ENCODE results near the gene DLEC1.
"Not testable (repeated sequence)": the region's sequence is repeated elsewhere in the genome, so short reads cannot be mapped to it uniquely, and the experiment has no call there.

DLEC1 gene

GRCh38 chr3:38085311-38085942 lies 46.4 kb downstream of the DLEC1 start:
- no peak for DNase-seq

- no peak for DNase-seq
Observed at GRCh38 chr3:38085943-38086324, 46.9 kb downstream of the DLEC1 start.

DNA sequence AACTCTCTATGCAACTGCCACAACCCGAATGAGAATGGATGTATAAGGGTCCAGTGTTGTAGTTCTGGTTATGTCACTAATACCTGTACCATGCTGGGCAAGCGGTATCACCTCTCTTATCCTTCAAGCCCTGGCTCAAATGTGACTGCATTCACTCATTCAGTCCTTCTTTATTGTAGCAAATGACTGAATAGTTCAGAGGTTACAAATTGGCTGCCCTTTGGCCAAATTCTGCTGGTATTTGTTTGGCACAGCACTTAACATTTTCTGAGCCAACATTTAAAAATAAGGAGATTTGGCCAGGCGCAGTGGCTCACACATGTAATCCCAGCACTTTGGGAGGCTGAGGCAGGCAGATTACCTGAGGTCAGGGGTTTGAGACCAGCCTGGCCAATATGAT lies 47.5 kb downstream of the DLEC1 start:
- no peak for DNase-seq

DNA sequence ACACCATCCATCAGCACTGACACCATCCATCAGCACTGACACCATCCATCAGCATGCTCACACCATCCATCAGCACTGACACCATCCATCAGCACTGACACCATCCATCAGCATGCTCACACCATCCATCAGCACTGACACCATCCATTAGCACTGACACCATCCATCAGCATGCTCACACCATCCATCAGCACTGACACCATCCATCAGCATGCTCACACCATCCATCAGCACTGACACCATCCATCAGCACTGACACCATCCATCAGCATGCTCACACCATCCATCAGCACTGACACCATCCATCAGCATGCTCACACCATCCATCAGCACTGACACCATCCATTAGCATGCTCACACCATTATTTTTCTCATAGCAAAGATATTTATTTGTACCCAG lies 48.3 kb downstream of the DLEC1 start:
- DNase-seq: not testable (repeated sequence)

DNA sequence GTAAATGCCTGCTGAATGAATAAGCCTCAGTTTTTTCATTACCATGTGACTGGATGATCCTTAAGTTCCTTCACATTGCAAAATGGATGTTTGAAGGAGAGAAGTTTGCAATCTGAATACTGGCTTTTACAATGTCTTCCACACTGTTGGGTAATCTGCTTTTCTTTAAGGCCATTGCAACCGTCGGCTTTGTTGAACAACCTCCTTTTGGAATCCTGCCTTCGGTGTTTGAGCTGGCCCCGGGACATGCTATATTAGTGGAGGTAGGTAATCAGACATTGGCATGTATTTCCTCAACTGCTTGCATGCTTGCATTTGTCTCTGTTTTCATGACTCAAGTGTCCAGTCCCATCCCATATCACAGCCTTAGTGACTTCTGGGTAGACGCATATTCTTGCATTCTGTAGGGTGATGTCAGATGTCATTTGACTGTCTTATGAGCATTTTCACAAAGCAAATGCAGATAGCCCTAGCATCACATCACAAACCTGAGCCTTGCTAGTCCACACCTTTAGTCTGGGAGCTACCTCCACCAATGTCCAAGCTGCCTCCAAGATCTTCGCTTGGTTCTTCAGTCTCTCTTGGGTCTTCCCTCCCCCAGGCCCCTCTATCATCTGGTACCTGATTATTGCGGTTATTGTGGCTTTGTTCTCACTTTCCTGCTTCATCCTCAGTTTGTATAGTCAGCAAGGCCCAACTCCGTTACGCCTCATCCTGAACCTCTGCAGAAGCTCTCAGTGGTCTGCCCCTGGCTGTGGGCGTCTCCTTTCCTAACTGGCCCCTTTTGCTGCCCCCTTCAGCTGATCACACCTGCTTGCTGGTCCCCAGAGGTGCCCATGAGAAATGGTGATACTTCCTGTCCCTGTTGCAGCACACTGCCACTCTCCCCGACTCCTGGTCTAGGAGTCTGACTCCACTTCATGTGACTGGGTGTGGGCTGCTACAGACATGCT lies 49.4 kb downstream of the DLEC1 start:
- no peak for DNase-seq

DNA sequence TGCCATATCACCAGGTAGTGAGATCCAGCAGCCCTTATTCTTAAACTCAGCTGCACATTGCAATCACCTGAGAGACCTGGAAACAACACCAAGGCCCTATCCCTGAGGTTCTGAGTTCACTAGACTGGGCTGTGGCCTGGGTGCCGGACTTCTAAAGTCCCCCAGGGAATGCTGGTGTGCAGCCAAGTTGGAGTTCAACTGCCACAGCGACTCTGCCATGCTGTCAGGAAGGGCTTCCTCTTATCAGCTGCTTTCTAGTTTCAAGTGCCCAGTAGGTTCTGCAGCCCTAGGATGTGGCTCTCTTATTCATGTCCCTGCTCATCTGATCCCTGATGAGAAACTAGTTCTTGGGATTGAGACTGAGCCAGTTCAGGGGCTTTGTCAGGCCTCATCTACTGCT lies 50.2 kb downstream of the DLEC1 start:
- no peak for DNase-seq

GRCh38 chr3:38090453-38090852 lies 51.4 kb downstream of the DLEC1 start:
- DNase-seq: no peak

DNA sequence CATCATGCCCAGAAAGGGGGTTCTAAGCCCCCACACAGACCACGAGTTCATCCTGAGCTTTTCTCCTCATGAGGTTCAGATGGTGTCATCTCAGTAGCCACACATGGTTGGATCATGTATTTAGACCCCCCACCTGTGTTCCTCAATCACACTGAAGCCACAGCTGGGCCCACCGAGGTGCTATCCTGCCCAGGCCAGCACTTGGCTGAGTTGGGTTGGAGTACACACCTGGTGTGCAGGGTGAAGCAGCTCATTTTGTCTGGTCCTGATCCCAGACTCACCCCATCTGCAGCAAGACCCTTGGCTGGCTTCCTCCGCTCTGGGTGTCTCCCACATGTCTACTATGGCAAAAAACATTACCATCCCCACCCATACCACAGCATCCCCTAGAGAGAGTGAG lies 56.0 kb downstream of the DLEC1 start:
- DNase-seq: no peak

GRCh38 chr3:38095669-38096483 lies 56.9 kb downstream of the DLEC1 start:
- no peak for DNase-seq

DNA sequence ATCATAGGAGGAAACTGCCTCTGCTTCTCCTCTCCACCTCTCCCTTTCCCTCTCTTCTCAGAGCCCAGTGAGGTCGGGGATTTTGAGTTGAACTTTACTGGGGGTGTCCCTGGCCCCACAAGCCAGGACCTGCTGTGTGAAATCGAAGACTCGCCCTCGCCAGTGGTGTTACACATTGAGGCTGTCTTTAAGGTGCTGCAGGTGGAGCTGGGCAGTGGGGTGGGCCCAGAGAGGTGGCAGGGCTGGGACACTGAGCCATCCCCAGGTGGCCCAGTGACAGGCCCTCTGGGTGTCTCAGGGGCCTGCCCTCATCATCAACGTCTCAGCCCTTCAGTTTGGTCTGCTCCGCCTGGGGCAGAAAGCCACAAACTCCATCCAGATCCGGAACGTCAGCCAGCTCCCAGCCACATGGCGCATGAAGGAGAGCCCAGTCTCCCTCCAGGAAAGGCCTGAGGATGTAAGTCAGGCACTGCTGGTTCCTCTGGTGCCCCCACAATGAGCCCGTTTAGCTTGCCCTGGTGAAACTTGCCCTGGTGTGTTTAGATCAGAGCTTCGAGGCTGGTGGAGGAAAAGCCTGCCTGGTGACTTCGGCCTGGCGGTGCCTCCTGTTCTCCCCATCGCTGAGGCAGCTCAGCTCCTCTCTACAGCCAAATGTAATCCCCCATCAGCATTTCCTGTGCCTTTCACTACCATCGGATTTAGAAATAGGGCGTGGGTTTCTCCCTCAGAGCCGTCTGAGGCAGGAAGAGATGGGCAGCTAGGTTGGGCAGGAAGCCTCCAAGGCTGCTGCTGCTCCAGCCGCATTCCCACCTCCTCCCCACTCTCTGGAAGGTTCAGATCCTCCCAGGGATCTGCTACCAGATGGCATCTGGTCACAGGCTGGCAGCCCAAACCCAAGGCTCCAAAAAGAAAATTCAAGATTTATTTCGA lies 58.7 kb downstream of the DLEC1 start:
- no peak for DNase-seq

DNA sequence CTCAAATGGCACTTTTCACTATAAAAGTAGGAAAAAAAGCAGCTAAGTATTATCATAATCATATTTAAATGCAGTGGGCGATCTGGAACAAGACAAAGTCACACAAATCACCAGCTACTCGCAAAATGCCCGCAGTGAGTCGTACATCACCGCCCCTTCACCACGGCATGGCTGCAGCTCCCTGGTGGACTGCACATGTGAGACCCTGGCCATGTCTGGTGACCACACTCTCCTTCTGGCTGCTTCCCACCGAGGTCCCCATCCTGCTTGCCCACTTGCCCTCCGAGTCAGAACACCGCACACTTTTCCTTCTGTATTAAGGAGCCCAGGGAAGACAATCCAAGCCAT lies 59.3 kb downstream of the DLEC1 start:
- DNase-seq: no peak

DNA sequence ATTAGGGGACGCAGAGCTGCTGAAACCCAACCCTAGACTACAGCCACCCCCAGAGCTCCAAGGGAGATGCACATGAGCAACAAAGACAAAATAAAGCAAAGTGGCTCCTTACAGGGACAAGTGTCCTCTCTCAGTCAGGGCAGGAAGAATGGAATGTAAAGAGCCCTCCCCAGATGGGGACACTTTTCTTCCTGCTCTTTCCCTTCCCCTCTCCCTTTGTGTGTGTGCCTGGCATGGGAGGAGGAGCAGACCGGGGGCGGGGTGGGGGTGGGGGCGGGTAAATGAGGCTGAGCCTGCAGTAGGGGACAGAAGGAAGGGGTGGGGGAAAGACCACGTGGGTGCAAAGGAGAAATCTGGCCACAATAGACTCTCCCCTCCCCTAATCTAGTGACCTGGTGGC lies 60.5 kb downstream of the DLEC1 start:
- DNase-seq: no peak

- DNase-seq: no peak
Observed at GRCh38 chr3:38100498-38100897, 61.5 kb downstream of the DLEC1 start.

DNA sequence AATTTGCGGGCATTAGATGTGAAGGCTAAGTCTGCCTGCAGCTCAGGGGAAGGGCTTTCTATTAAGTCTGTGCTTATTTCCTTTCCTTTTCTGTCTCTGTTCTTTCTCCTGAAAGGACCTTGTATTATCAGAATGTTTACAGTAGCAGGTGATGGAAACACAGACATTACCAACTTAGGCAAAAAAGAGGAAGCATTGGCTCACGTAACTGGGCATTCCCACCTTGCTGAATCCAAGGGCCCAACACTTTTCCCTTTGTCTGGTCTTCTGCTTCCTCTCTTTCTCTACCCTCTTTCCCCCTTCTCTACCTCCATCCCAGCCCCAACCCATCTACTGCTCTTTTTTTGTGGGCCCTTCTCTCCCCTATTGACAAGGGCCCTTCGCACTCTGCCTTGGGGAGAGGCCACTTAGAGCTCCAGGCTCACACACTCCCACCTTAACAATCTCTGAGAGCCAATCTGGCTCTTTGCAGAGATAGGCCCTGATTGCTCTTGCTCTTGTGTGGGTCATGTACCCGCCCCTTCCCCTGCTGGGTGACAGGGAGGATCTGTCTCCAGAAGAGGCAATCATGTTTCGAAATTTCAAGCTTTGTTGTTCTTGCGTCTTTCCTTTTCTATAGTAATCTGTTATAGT lies 62.9 kb downstream of the DLEC1 start:
- DNase-seq: no peak

GRCh38 chr3:38102444-38102814 lies 63.4 kb downstream of the DLEC1 start:
- no peak for DNase-seq

DNA sequence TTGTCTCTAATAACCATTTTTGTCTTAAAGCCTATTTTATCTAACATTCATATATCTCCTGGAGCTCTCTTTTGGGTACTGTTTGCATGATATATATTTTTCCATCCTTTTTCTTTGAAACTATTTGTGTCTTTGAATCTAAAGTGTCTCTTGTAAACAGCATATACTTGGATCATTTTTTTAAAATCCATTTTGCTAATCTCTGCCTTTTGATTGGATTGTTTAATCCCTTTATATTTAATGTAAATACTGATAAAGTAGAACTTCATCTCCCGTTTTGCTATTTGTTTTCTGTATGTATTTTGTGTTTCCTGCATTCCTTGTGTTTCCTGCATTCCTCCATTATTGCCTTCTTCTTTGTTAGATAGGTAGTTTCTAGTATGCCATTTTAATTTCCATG lies 66.5 kb downstream of the DLEC1 start:
- DNase-seq: no peak

GRCh38 chr3:38107911-38108648 lies 69.1 kb downstream of the DLEC1 start:
- DNase-seq: no peak

GRCh38 chr3:38108649-38109579 lies 69.9 kb downstream of the DLEC1 start:
- DNase-seq: no peak

- DNase-seq: no peak
Observed at GRCh38 chr3:38109580-38110313, 70.7 kb downstream of the DLEC1 start.
